ENCODE results near the gene SNN.

DNA sequence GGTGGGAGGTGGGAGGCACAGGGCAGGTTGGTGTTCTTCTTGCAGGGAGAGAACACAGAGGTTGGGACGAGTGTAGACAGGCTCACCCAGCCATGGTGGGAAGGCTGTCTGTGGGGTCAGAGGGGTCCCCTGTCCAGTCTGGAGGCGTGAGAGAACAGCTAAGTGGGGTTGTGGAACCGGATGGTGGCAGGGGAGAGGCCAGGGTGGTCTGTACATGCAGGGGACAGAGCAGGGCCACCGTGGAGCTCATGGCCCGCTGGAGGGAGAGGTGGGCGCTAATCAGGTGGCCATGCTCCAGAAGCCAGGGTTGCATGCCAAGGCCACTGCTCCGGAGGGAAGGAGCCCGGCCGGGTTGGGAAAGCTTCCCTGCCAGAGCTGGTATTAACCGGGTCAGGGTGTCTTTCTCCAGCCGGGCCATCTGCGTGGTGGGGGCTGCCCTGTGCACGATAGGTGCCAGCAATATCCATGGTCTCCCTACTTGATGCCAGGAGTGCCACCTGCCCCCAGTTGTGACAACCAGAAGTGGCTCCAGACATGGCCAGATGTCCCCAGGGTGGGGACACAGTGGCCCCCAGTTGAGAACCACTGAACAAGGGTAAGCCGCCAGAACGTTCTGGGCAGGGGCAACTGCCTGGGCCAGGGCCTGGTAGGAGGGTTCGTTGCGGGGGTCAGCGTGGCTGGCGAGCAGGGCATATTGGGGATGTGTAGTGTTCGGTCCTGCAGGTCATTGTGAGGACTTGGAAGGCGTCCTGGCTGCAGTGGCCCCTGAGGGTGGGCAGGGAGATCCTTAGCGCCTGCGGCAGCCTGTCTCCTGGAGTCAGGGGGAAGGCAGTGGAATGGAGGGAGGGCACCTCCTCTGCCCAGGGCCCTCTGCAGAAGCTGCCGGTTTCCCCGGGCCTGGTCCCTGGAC, 5.1 kb downstream of the SNN start:
- TF ChIP-seq, protein P1, sequence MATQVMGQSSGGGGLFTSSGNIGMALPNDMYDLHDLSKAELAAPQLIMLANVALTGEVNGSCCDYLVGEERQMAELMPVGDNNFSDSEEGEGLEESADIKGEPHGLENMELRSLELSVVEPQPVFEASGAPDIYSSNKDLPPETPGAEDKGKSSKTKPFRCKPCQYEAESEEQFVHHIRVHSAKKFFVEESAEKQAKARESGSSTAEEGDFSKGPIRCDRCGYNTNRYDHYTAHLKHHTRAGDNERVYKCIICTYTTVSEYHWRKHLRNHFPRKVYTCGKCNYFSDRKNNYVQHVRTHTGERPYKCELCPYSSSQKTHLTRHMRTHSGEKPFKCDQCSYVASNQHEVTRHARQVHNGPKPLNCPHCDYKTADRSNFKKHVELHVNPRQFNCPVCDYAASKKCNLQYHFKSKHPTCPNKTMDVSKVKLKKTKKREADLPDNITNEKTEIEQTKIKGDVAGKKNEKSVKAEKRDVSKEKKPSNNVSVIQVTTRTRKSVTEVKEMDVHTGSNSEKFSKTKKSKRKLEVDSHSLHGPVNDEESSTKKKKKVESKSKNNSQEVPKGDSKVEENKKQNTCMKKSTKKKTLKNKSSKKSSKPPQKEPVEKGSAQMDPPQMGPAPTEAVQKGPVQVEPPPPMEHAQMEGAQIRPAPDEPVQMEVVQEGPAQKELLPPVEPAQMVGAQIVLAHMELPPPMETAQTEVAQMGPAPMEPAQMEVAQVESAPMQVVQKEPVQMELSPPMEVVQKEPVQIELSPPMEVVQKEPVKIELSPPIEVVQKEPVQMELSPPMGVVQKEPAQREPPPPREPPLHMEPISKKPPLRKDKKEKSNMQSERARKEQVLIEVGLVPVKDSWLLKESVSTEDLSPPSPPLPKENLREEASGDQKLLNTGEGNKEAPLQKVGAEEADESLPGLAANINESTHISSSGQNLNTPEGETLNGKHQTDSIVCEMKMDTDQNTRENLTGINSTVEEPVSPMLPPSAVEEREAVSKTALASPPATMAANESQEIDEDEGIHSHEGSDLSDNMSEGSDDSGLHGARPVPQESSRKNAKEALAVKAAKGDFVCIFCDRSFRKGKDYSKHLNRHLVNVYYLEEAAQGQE (IDR thresholded peaks at IDR 0.05; ENCODE audit: borderline replicate concordance): no peak
- TF ChIP-seq EZH2 (IDR thresholded peaks at IDR 0.05; ENCODE audit: borderline replicate concordance, insufficient read depth, low read length, poor library complexity, severe bottlenecking) (no peak), MXI1 (conservative IDR thresholded peaks at IDR 0.05; ENCODE audit: poor library complexity, severe bottlenecking) (no peak), CTCF (IDR thresholded peaks at IDR 0.05; ENCODE audit: poor library complexity, severe bottlenecking) (no peak), POLR2AphosphoS5 (IDR thresholded peaks at IDR 0.05) (no peak), TAF1 (IDR thresholded peaks at IDR 0.05; ENCODE audit: low read depth) (no peak), RAD21 (conservative IDR thresholded peaks at IDR 0.05) (no peak)

Measured in neural cell (in vitro differentiated cells).